RKO (cell line): Measurements from ENCODE around the gene SHMT2.

Experiments used
- DNase-seq: peaks from one replicate; pipeline ENCODE4 v3.0.0-alpha.2; 2016; ENCODE audit warnings: low spot score

The SHMT2 gene

GRCh38 chr12:57227315-57228115 lies 2.0 kb upstream of the SHMT2 start:
- no peak for DNase-seq

DNA sequence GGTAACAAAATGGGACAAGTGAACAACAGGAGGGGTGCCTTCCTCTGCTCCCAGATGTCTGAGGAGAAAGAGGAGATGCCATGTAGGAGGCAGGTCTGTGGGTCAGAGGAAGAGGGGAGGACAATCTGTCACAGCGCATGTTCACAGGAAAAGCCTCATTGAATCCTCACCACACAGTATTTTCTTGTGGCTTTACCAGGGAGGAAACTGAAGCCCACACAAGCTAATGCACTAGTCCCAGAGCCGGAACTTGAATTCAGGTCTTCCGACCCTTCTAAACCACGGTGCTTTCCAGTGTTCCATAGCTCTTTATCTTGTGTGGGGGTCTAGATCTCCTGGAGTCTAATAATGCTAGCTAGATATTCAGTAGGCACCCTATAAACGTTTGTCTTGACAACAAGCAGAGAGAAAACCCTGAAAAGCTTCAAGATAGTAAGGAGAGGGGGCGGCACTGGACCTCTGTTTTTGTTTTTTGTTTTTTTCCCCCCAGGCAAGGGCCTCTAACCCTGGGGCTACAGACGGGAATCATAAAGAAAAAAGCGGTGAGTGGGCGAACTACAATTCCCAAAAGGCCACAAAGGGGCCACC lies 371 bp upstream of the SHMT2 start:
- DNase-seq = peak; percentile 41

GRCh38 chr12:57230381-57231155 lies 1.1 kb downstream of the SHMT2 start:
- DNase-seq = no peak

GRCh38 chr12:57231276-57232021 lies 1.9 kb downstream of the SHMT2 start:
- no peak for DNase-seq

- no peak for DNase-seq
These were observed 2.7 kb downstream of the SHMT2 start for GRCh38 chr12:57232156-57232756.

DNA sequence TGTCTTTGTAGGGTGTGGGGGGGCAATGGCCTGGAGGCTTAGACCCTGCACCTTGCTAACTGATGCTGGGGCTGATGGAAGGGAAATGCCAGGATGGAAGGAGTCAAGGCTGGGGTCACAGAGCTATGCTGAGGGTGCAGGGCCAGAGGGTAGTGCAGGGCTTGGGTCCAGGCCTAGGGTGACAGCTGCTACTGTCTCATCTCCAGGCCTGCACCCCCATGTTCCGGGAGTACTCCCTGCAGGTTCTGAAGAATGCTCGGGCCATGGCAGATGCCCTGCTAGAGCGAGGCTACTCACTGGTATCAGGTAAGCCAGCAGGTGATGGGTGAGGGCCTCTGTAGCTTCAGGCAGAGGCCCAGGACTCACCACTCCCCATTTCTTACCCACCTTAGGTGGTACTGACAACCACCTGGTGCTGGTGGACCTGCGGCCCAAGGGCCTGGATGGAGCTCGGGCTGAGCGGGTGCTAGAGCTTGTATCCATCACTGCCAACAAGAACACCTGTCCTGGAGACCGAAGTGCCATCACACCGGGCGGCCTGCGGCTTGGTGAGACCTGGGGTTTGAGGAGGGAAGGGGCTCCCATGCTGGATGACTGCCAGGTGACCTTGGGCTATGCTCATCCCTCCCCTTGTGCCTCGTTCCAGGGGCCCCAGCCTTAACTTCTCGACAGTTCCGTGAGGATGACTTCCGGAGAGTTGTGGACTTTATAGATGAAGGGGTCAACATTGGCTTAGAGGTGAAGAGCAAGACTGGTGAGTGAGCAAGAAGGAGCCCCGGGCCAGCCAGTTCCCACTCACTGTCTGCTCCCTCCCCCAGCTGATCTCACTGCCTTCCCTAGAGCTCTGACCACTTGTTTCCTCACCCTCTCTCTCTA lies 4.1 kb downstream of the SHMT2 start:
- DNase-seq = peak; percentile 58

- no peak for DNase-seq
These were observed 4.7 kb downstream of the SHMT2 start for GRCh38 chr12:57234233-57234570.

DNA sequence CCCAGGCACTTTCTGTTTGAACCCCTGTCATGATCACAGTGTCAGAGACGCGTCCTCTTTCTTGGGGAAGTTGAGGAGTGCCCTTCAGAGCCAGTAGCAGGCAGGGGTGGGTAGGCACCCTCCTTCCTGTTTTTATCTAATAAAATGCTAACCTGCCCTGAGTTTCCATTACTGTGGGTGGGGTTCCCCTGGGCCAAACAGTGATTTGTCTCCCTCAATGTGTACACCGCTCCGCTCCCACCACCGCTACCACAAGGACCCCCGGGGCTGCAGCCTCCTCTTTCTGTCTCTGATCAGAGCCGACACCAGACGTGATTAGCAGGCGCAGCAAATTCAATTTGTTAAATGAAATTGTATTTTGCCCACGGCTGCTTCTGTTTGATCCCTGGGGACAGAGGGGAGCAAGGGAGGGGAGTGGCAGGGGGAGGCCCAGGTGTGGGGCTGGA lies 5.1 kb downstream of the SHMT2 start:
- DNase-seq = no peak

DNA sequence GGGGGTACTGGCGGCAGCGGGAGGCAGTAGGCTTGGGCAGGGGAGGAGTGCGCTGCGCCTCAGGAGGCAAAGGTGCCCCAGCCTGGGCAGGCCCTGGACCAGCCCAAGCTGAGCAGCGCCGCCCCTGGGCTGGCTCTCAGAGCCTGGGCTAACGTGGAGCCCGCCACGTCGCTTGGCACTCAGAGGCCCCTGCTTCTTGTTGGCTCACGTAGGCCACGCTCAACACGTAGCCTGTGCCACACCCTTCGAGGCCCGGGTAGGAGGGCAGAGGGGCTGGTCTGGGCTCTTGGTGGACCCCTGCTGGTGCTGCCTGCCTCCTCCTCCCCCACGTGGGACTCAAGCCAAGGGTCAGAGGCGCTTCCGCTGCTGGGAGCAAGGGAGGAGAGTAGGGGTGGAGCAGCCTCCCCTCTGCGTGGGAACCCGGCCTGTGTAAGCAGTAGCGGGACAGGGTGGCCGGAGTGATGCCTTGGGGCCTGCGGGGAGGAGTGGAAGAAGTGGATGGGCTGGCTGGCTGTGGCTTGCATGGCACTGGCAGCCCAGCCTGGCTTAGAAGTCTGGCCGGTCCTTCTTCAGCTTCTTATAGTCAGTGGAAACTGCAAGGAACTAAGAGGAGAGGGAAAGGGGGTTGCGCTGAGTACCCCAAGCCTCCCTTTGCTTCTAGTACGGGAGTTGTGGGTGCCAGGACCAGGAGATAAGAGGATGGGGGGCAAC lies 5.7 kb downstream of the SHMT2 start:
- DNase-seq = no peak

GRCh38 chr12:57235728-57236131 lies 6.2 kb downstream of the SHMT2 start:
- no peak for DNase-seq

DNA sequence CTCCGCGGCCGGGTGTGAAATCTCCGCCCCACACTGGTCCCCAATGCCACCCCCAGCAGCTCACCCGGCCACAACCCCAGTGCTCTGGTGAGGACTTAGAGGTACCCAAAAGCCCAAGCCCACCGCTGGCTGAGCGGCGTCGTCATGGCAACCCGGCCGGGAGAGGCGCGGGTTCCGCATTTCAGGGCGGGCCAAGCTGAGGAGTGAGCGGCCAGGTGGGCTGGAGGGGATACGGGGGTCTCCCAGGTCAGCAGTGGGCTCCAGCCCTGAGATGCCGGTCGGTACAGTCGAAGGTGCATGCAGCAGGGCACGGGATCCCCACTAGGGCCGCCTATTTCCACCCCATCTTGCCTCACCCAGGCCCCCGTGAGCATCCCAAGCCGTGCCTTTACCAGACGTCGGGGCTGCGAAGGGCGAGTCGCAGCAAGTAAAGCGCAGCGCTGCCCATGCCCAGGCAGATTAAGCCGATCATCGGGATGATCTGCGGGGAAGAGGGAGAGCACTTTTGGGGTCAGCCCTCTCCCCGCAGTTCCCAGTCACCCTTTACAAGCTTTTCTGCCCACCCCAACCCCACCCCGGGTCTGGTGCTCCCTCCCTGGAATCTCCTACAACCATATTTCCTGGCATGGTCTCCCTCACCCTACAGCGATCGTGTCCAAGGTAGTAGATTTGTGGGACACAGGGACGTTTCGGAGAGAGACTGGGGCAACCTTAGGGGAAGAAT lies 6.9 kb downstream of the SHMT2 start:
- no peak for DNase-seq

GRCh38 chr12:57236925-57237595 lies 7.5 kb downstream of the SHMT2 start:
- no peak for DNase-seq

DNA sequence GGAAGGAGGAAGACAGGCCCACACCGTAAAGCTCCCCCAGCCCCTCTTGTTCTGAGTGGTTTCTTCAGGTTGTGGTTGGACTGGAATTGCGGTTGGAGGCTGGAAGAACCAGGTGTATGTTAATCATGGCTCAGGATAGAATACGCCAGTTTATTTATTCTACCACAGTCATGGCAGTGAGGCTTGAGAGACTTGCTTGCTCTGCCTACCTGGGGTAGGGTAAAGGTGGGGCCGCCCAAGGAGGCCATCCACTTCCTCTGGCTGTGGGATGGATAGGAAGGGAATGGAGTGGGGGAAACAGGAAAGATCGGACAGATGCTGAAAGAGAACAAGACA lies 8.1 kb downstream of the SHMT2 start:
- no peak for DNase-seq

DNA sequence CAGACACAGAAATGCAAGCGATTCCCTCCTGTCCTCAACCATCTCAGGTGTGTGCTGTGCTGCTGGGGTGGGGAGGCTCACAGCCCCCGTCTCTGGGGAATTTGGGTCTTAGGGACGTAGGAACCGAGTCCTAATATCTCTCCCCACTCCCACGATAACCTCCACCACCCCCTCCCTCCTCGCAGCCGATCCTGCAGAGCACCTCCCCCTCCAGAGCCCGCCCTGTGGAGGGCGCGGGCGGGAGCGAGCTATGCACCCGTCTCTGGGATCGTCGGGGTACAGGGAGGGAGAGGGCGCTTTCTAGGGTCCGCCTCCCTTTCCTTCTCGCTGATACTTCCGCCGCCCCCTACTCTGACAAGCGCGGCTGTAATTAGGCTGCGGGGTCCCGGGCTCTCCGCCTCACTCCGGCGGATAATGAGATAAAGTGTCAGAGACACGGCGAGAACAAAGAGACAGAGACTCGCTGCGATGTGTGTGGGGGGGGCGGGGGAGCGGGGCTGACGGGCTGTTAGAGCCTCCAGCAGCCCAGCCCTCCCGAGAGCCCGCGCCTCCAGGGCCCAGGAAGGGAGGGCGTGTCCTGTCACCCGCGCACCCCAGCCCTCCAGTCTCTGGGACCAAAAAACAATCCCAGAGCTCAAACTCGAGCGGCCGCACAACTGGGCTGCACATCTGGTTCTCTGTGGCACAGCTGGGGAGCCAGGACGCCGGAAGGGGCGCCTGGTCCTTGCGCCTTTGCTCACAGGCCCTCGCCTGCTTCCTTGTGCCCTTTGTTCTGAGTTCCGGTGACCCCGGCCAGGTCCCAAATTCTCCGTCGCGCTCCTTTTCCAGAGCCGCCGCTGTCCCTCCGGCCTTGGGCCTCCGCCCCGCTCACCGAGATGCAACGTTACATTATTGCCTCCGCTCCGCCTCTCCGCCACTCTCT lies 8.7 kb downstream of the SHMT2 start:
- DNase-seq = no peak

DNA sequence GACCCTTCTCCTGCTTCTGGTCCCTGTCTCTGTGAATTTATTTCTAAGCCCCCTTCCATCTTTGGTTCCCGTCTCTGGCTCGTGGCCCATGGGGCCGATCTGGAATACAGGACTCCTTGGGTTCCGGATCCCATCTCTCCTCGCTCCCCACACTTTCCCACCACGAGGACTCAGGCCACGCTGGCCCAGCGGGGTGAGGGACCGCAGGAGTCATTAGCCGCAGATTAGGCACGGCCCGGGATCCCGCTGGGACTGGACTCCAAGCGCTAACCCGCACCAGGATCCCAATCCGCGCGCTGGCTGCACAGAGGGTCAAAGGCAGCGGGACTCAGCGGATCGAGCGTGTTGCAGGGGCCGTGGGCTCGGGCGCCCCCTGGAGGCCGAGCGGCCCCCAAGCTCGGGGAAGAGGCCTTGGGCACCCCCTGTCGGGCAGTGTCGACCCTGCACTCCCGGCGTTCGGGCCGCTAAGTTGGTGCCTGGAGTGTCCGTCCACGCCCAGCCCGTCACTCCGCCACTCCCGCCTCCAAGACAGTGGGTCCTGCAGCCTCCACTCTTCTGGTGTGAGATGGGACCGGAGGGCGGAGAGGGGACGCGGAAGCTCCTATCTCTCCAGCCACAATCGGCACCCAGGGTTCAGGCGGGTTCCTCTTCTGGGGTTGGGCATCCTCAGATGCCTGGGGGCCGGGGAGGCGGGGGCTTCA lies 9.5 kb downstream of the SHMT2 start:
- peak; percentile 89 for DNase-seq

- DNase-seq = no peak
These were observed 10.1 kb downstream of the SHMT2 start for GRCh38 chr12:57239587-57240065.
